GM18909 (cell line): ENCODE data around the gene PDE2A.

Experiments used
- ATAC-seq: cut with Tn5 transposase; IDR thresholded peaks from one replicate; pipeline ENCODE4 v1.9.1; 2021; ENCODE audit warnings: mild to moderate bottlenecking; ENCODE audit not compliant: unreplicated experiment, poor library complexity

The PDE2A gene

DNA sequence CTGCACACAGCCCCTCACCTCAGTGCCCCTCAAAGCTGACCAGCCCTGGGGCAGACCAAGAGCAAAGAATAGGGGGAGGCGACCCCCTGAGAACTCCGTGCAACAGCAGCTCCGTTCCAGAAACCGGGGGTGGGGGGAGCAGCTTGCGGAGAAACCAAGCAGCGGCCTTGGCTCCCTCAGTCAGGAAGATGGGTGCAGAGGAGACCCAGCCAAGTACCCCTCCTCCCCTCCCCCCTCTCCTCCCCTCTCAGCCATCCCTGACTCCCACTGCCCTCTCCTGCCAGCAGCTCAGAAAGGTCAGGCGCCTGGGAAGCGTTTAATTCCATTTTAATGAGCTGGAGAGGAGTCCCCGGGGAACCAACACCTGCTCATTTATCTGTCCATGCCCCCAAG is 78.9 kb downstream of the PDE2A start:
- no peak for ATAC-seq

DNA sequence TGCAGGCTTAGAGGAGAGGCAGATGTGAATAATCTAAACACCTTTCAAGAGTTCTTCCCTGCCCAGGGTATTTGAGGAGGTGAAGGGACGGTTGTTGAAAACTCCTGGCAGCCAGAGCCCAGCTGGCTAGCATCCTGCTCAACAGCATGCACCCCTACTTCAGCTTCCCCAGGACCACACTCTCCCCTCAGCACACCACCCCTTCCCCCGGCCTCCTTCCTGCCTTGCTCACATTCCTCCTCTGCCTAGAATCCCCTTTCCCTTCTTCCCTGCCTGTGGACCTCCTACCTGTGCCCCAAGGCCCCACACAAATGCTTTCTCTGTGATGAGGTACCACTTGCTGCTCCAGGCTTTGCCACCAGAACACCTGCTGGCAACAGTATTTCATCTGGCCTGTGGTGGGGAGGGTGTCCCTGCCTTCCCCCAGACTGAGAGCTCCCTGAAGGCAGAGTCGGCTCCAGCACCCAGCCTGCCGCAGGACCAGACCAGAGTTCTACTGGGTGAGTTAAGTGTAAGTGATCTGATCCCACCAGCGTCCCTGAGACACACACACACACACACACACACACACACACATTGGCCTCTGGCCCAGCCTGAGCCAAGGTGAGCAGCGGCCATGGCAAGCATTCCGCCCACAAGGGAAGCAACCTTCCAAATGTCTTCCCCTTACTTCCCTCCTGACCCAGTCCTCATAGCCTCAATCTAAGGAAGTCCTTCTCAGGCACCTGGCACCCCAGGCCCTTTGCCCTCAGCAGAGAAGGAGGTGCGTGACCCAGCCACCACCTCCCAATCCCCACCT is 79.5 kb downstream of the PDE2A start:
- no peak for ATAC-seq

DNA sequence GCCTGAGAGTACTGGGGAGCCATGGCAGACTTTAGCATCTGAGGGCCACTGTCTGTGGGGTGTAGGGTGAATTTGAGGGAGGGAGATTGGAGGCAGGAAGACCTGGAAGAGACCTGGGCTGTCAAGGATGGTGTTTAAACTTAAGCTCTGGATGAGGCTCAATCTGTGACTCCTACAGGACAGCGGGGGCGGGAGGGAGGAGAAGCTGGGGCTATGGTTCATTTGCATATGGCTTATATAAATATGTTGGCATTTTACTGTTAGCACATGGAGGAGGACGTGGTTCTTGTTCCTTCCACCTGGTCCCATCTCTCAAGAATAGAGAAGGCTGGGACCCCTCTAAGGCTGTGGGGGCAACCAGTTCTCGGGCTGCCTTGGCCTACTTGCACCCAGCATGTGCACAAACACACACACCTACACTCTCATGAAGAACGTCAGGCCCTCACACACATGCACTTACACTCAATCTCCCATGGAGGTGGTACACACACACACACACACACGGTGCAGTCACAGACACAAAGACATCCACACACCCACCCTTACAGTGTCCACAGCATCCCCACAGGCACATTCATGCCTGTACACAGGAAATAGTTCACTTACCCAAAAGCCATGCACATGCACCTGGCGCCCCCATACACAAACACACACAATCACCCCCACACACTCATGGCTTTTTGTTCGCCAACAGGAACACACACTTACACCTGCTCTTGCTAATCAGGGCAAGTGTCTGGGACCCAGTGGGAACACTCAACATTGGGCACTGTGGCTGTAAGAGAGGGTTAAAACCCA is 81.3 kb downstream of the PDE2A start:
- ATAC-seq: no peak

DNA sequence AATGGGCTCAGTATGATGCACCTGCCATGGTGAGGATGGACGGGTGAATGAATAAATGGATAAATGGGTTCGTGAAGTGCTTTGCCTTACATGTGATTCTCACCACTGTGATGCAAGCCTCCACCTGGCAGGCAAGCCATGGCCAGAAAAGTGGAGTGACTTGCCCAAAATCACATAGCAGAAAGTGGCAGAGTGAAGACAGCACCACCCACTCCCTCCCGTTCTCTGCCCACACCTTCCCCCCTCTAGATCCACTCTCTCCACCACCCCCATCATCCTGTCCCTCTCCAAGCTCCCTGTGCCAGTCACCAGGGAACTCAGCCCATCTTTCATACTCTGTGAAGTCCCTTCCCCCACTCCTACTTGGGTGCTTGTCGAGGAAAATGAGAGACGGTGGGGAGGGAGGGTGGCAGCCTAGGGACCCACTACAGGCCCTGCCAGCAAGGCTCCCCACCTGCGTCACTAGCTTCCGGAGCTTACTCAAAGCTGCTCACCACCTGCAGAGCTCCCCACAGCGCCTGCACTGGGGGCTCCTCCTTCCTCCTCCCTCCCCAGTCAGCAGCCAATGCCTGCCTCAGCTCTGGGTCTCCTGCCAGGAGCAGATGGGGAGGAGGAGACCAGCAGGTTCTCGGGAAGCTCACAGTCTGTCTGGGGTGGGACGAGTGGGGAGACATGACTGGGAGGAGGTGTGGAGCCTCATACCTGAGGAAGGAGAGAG is 82.3 kb downstream of the PDE2A start:
- no peak for ATAC-seq

DNA sequence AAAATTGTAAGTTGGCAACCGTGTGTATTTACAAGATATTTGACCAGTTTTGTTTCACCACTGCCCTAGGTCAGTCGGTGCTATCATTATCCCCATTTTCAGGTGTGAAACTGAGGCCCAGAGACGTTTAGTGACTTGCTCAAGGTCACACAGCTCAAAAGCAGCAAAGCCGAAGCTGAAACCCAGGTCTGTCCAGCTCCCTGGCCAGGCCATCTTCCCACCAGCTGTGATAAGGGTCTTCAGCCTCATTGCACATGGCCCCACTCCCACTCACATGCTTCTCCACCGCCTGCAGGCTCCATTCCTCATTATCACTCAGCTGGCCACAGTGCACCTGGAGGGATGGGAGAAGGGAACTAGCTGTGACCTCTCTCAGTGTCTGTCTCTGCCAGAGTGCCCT is 83.2 kb downstream of the PDE2A start:
- no peak for ATAC-seq

DNA sequence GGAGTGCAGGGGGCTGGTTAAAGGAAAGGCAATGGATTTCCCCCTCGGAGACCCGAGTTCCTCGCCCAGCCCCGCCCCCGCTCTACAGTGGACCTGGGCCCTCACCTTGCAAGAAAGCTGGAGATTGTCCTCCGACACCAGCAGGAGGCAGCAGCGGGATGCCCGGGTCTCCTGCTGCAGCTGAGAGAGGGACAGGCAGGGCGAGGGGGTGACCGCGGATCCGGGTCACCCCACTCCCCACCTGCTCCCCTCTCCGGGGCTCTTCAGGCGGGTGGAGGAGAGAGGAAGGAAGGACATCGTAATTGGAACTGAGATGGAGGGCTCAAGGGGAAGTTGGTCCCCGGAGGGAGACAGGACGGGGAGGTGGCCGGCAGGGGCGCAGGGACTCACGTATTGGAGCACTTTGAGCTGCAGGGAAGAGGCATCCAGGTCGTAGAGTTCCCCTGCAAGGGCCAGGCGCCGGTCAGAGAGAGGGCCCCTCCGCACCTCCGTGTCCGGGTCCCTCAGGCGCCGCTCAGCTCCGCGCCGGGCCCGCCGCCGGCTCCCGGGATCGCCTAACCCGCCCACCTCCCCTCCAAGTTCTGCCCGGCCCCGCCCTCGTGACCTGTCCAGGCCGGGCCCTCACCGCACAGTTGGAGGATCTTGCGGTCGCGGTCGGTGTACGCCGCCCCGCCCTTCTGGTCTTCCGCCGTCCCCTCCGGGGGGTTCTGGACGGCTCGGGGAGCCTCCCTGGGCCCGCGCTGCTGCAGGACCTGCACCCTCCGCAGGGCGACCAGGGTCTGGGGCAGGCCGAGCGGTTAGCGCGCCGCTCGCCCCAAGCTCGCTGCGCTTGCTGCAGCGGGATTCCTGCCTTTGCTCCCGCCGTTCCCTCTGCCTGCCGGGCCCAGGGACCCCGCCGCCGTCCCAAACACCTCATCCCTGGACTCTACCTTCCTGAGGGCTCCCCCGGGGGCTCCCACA is 84.1 kb downstream of the PDE2A start:
- ATAC-seq: no peak

DNA sequence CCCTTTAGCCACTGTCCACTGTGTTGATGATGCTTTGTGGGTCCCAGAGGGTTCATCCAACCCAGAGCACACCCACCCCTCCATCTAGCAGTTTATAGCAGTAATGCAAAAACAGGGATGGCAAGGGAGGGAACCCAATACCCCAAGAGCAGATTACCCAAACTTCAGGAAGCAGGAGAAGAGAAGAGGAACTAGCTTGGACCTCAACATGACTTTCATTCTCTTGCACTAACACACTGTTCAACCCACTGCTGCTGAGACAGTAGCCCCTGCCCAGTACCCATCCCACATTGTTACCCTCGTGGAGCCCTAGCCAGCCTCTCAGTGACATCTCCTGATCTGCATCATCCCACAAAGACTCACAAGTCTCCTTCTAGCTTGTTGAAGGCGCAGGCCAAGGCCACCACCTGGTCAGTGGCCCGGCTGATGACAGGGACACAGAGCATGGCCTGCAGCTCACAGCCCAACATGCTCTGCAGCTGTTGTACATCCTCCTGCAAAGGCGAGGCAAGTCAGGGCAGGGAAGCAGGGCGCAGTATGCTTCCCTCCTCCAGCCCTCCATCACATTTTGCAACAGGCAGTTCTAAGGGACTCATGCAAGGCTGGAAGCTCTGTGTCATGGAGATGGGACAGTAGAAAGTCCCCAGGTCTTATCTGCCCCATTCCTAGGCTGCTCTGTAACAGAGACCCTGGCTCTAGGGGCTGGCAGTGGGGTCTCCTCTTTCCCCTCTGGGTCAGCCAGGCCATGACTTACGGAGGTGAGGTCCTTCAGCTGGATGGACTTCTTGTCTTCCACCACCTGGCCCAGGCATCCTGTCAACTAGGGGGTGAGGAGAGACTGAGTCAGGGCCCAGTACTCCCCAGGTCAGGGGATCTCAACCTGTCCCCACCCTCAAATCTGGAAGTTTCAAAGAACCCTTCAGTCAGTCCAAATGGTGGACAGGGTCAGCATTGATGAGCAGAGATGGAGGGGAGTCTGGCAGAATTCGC is 85.5 kb downstream of the PDE2A start:
- no peak for ATAC-seq

DNA sequence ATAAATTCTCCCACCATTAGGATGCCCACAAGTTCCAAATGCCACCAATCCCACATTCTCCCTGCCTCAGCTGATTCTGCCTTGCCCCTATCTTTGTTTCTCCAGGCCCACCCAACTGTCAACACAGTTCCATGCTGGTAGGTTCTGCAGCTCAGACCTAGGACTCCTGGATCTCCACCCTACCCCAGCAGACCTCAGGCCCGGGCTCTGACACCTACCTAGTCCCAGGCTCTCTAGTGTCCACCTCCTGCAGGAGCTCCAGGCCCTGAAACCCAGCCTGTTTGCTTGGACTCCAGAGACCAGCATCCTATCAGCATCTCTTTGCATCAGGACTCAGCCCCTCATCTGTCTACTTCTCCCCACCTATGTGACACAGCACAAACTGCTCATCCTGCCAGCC is 86.5 kb downstream of the PDE2A start:
- no peak for ATAC-seq

DNA sequence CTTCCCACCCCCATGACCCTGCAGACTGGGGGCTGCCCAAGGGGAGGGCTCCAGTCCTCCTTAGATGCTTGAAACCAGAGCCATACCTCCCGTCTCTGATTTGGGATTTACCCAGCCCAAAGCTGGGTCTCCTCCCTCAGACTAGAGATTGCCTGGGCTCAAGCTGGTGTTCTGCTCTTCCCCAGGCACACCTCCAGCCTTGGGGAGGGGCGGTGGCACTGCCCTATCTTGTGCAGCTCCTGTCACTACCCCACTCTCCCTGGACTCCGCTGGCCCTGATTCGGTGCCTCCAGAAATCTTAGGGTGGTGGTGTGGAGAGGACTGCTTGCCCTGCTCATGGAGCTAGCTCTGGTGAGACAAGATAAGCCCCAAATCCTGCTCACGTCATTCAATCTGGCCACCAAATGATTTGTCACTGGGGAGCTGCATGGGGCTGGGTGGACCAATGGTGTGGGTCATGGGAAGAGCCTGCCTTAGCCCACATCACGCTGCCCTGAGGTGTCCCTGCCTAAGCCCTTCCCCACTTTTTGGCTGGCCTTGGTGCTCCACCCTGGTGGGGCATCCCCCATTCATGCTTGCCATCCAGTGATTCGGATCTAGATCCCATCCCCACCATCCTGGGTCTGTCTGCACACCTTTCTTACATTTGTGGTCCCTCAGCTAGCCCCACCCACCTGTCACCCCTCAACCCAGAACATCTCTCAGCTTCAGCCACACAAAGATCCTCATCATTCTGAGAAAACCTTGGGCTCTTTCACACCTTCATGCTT is 87.7 kb downstream of the PDE2A start:
- ATAC-seq: no peak

DNA sequence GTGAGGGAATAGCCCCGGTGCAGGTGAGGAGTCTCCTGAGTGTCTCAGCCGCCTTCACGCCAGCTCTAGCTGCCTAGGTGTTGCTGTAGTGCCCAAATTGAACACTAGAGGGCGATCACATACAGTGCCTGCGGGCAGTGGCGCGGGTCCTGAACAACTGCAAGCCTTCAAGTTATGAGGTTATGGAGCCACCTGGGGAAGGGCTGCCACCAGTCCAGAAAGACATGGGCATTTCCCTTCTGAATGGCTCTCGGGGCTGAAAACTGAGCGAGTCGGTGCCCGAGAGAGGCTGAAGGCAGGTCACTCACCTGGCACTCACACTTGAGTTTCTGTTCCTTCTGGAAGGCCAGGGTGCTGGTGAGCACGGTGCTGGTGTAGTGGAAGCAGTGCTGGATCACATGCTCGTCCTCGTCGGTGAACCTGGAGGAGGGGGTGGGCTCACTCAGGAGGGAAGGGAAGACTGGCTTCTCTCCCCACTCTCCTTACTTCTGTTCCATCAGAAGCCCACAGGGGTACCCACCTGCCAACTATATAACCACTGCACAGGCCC is 88.4 kb downstream of the PDE2A start:
- ATAC-seq: no peak

DNA sequence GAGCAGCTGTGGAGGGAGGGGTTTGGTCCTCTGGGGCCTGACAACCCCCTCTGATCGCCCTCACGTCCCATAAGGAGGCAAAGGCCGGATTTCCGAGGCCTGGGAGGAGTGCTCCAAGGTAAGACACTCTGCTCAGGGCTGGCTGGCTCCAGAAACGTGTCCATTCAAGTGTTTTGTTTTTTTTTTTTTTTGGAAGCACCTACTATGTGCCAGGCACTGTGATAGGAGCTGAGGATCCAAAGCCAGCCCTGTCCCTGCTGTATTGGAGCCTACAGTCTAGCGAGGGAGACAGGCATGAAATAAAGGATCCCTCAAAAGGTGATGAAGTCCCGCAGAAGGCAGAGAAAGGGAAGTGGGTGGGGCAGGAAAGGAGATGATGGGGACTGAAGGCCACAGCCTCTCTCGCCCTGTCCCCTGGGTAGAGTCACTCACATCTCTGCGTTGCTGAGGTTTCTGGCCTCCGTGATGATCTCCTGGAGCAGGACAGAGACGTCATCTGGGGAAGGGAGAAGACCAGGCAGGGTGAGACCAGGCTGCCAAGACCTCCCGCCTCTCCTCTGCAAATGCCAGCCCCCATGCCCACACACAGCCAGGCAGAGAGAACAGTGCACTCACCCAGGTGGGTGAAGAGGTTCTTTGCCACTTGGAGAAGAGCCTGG is 89.2 kb downstream of the PDE2A start:
- no peak for ATAC-seq

DNA sequence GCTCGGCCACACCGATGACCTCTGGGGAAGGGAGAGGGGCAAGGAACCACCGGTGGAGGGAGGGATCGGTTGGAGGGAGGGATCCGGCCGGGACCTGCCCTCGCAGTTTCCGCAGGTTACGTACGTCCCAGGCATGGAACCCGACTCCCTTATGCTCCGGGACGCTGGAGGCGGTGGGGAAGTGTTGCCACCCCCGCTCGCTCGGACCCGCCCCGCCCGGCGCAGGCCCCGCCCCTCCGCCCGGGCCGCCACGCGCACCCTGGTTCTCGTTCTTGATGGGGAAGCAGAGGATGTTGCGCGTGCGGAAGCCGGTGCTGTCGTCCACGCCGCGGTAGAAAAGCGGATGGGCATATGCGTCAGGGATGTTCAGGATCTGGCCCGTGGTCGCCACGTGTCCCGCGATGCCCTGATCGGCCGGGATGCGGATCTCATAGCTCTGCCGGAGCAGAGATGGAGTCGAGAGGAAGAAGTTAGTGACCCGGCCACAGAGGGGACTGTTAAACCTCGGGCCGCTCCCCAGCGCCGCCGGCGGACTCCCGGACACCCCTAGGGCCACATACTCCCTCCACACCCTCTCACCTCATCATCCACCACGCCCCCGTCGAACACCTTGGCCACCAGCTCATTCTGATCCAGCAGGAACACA is 89.8 kb downstream of the PDE2A start:
- ATAC-seq: no peak

DNA sequence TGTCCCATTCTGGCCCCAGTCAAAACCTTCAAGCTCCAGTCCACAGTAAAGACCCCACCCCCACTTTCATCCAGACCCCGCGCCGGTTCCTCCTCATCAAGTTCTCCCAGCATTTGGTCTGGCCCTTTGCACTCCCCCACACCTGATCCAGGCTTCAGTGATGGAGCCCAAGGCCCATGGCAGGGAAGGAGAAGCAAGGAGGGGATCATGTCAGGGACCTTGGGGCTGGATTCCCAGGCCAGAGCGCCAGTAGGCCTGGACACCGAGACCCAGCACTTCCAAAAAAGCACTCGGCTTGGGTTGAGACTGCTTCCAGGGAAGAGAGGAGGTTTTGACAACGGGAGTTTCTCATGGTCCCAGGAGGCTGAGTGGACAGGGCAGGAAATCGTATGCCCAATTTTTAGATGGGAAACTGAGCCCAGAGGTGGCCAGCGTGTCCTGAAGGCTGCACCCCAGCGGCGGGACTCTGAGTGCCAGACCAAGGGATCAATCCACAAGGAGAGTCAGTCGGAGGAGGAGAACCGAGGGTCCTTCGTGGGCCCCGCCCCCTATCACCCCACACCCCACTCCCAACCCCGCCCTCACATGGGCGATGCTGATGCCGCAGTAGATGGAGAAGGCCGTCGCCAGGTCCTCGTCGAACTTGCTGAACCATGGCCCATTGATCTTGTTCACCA is 90.5 kb downstream of the PDE2A start:
- ATAC-seq: no peak

DNA sequence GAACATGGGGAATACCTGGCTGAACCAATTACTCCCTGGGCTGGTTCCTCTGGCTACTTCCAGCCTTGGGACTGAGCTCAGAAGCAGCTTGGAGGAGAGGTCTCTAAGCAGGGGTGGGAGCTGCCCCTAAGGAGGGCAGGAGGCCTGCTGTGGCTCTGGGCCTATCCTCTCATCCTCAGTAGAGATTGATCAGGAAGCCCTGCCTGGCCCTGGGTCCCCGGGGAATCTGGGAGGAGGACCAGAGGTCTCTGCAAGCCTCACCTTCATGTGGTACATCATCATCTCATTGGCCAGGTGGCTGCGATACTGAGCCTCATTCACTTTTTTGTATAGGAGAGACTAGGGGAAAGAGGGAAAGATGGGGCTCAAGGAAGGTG is 91.1 kb downstream of the PDE2A start:
- ATAC-seq: no peak

DNA sequence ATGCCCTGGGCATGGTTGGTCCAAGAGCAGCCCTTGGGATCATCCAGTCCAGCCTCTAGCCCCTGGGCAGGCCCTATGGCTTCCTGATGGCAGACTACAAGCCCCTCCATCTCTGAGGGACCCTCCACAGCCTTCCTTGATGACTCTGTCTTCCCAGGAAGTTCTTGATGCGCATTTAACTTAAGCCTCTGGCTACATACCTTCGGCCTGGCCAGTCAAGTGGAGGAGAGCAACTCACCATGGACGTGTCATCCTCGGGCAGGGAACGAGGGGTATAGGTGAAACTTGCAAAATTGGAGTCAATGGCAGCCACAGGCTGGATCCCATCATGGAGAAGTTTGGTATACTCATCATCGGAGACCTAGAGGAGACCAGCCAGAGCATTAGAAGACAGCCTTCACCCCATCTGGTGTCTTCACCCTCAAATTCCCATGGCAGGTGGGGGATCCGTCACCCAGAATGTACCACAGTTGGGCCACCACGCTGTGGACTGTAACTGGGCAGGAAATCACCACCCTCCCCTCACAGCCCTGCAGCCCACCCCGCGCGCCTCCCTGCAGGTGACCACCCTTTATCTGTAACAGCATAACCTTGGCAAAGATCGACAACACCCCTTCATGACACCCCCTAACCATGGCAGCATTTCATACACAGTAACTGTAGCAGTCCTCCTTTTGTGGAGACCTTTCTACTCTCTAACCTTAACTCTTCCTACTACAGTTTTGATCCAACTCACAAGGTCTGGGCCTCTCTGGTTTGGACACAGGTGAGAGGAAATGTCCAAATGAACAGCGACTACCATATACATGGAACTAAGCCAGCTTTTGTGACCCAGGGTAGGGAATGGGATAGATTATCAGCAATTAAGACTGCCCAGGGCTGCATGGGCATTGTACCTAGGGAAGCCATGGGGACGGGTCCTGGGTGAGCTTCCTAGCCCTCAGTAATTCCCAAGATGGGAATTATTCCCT is 91.7 kb downstream of the PDE2A start:
- no peak for ATAC-seq
